ENCODE data around the gene GNE.
"Not testable (repeated sequence)": the region's sequence is repeated elsewhere in the genome, so short reads cannot be mapped to it uniquely, and the experiment has no call there.

The GNE gene

GRCh38 chr9:36204906-36205547, 53.2 kb downstream of the GNE start:
- no peak for DNase-seq

GRCh38 chr9:36194326-36195000, 63.8 kb downstream of the GNE start:
- no peak for DNase-seq

GRCh38 chr9:36193023-36193422, 65.2 kb downstream of the GNE start:
- DNase-seq: no peak

- DNase-seq: no peak
Observed at GRCh38 chr9:36192196-36192595, 66.1 kb downstream of the GNE start.

- DNase-seq: no peak
Observed at GRCh38 chr9:36191686-36192085, 66.6 kb downstream of the GNE start.

GRCh38 chr9:36191290-36191645, 67.0 kb downstream of the GNE start:
- DNase-seq: peak; percentile 42

GRCh38 chr9:36190388-36191289, 67.6 kb downstream of the GNE start, which contains the start of gene CLTA:
TSS of gene CLTA (plus strand) at chr9:36190921. CDS start at chr9:36191057, 136 bp downstream.
- DNase-seq: peak; percentile 88

- DNase-seq: no peak
Observed at GRCh38 chr9:36189976-36190375, 68.3 kb downstream of the GNE start.

GRCh38 chr9:36188212-36188611, 70.0 kb downstream of the GNE start:
- no peak for DNase-seq

GRCh38 chr9:36187414-36187813, 70.8 kb downstream of the GNE start:
- no peak for DNase-seq

- not testable (repeated sequence) for DNase-seq
Observed at GRCh38 chr9:36180243-36180642, 78.0 kb downstream of the GNE start.

GRCh38 chr9:36177571-36177970, 80.7 kb downstream of the GNE start:
- no peak for DNase-seq

GRCh38 chr9:36176496-36176895, 81.8 kb downstream of the GNE start:
- DNase-seq: not testable (repeated sequence)

GRCh38 chr9:36175209-36175608, 83.0 kb downstream of the GNE start:
- DNase-seq: not testable (repeated sequence)

- no peak for DNase-seq
Observed at GRCh38 chr9:36174731-36175130, 83.5 kb downstream of the GNE start.

GRCh38 chr9:36174271-36174670, 84.0 kb downstream of the GNE start:
- no peak for DNase-seq

GRCh38 chr9:36173861-36174260, 84.4 kb downstream of the GNE start:
- no peak for DNase-seq

GRCh38 chr9:36170531-36170930, 87.7 kb downstream of the GNE start:
- DNase-seq: no peak

- DNase-seq: no peak
Observed at GRCh38 chr9:36169708-36170107, 88.5 kb downstream of the GNE start.

- DNase-seq: no peak
Observed at GRCh38 chr9:36169166-36169565, 89.1 kb downstream of the GNE start, which contains the start of gene CCIN. TSS of gene CCIN (plus strand) at chr9:36169388. CDS start at chr9:36169503, 115 bp downstream.

- DNase-seq: peak; percentile 74
Observed at GRCh38 chr9:36166168-36166927, 91.9 kb downstream of the GNE start.

GRCh38 chr9:36165826-36166167, 92.5 kb downstream of the GNE start:
- DNase-seq: no peak

- DNase-seq: no peak
Observed at GRCh38 chr9:36164989-36165388, 93.3 kb downstream of the GNE start.
